HepG2 (cell line): Measurements from ENCODE around the gene KDM2B. TPM values are rescaled to one million over a fixed set of nuclear protein-coding genes. Genes with fewer than 3 reads are reported as not detected.

Source experiments
- AHDC1 ChIP-seq: sonication (generic); formaldehyde crosslinking; IDR thresholded peaks from 2 replicates; pipeline ENCODE4 v1.5.1; 2020; ENCODE audit warnings: mild to moderate bottlenecking, missing genetic modification reagents, borderline replicate concordance
- ATF1 ChIP-seq: IDR thresholded peaks from 2 replicates; pipeline ENCODE4 v1.6.1; 2016; ENCODE audit warnings: mild to moderate bottlenecking, control low read depth
- ATF7-NPFF ChIP-seq: sonication (generic); formaldehyde crosslinking; IDR thresholded peaks from 2 replicates; pipeline ENCODE4 v1.8.1; 2023; ENCODE audit warnings: mild to moderate bottlenecking, low read depth, missing genetic modification reagents, moderate library complexity
- DPF2 ChIP-seq: sonication (generic); formaldehyde crosslinking; IDR thresholded peaks from 2 replicates; pipeline ENCODE4 v1.4.0; 2020; ENCODE audit warnings: mild to moderate bottlenecking, low read depth, missing genetic modification reagents, borderline replicate concordance
- ELF1 ChIP-seq: sonication (generic); formaldehyde crosslinking; IDR thresholded peaks from 2 replicates; pipeline ENCODE4 v1.4.0; 2020; ENCODE audit warnings: missing genetic modification reagents
- ERF ChIP-seq: IDR thresholded peaks from 2 replicates; pipeline ENCODE4 v1.6.1; 2018; ENCODE audit warnings: missing biosample characterization, missing genetic modification reagents
- IRF9 ChIP-seq: sonication (generic); formaldehyde crosslinking; IDR thresholded peaks from 2 replicates; pipeline ENCODE4 v1.8.0; 2022; ENCODE audit warnings: missing genetic modification reagents, mild to moderate bottlenecking, borderline replicate concordance
- KDM4B ChIP-seq: sonication (generic); formaldehyde crosslinking; IDR thresholded peaks from 2 replicates; pipeline ENCODE4 v1.4.0; 2020; ENCODE audit warnings: missing genetic modification reagents
- KMT2A ChIP-seq: sonication (generic); formaldehyde crosslinking; IDR thresholded peaks from 2 replicates; pipeline ENCODE4 v1.4.0; 2020; ENCODE audit warnings: missing genetic modification reagents
- MTF2 ChIP-seq: sonication (generic); formaldehyde crosslinking; IDR thresholded peaks from 2 replicates; pipeline ENCODE4 v1.5.0; 2020; ENCODE audit warnings: missing genetic modification reagents, borderline replicate concordance
- NR2C2 ChIP-seq: sonication (generic); formaldehyde crosslinking; IDR thresholded peaks from 2 replicates; pipeline ENCODE4 v1.4.0; 2020; ENCODE audit warnings: missing genetic modification reagents, mild to moderate bottlenecking, moderate library complexity, borderline replicate concordance
- RBM22 ChIP-seq: fragments of 200-400 bp; formaldehyde crosslinking; optimal IDR thresholded peaks from 2 replicates; pipeline ENCODE3; 2017; ENCODE audit warnings: mild to moderate bottlenecking, low read length, moderate library complexity
- SMC3 ChIP-seq: IDR thresholded peaks from 2 replicates; pipeline ENCODE4 v1.6.1; 2011; ENCODE audit warnings: low read length, improper control_type of control experiment
- ZNF232 ChIP-seq: sonication (generic); formaldehyde crosslinking; IDR thresholded peaks from 2 replicates; pipeline ENCODE4 v1.4.0; 2020; ENCODE audit warnings: missing genetic modification reagents, borderline replicate concordance
- ZNF441 ChIP-seq: sonication (generic); formaldehyde crosslinking; IDR thresholded peaks from 2 replicates; pipeline ENCODE4 v1.7.0; 2021; ENCODE audit warnings: missing genetic modification reagents, borderline replicate concordance
- ZNF468 ChIP-seq: sonication (generic); formaldehyde crosslinking; IDR thresholded peaks from 2 replicates; pipeline ENCODE4 v1.8.0; 2022; ENCODE audit warnings: mild to moderate bottlenecking, moderate library complexity, missing genetic modification reagents
- ZNF543 ChIP-seq: sonication (generic); formaldehyde crosslinking; IDR thresholded peaks from 2 replicates; pipeline ENCODE4 v1.4.0; 2020; ENCODE audit warnings: mild to moderate bottlenecking, missing genetic modification reagents
- ZNF598 ChIP-seq: sonication (generic); formaldehyde crosslinking; IDR thresholded peaks from 2 replicates; pipeline ENCODE4 v1.5.1; 2020; ENCODE audit warnings: mild to moderate bottlenecking, missing genetic modification reagents, borderline replicate concordance
- ZNF770 ChIP-seq: sonication (generic); formaldehyde crosslinking; IDR thresholded peaks from 2 replicates; pipeline ENCODE4 v1.5.0; 2020; ENCODE audit warnings: mild to moderate bottlenecking, missing genetic modification reagents
- polyA plus RNA-seq, 8 experiments: library from polyadenylated mRNA; depleted of rRNA in 3 of 8; stranded (reverse) in 7 of 8; unstranded in 1 of 8; fragments of >200 nt; fragmentation: Illumina TruSeq in 4 of 8; extraction: Trizol in 4 of 8; gene quantifications; 2 replicates each; pipeline versions ENCODE4 v1.2.1 to v1.2.3, GENCODE V29; 2011 to 2016; ENCODE audit warnings: low read depth in 4 of 8, missing spikeins in 1 of 8, mixed read lengths in 1 of 8; ENCODE audit not compliant: insufficient read depth in 1 of 8
- total RNA-seq, 5 experiments: library from RNA; depleted of rRNA; stranded (reverse); fragments of >200 nt; fragmentation: Illumina TruSeq; extraction: Trizol; gene quantifications; 2 replicates each; pipeline ENCODE4 v1.2.3, GENCODE V29; 2016; ENCODE audit warnings: low read depth in 1 of 5
- TF ChIP-seq, protein P1 (sequence below): IDR thresholded peaks from 2 replicates; pipeline ENCODE4 v1.6.1; 2018; ENCODE audit warnings: missing genetic modification reagents

Gene KDM2B
- total and polyA plus RNA-seq, 2 of the 13 experiments (the other 11 are each of a cell fraction or from before 2014, with no cell fraction given), result 17.5 to 26.1 TPM

- TF ChIP-seq, protein P1, sequence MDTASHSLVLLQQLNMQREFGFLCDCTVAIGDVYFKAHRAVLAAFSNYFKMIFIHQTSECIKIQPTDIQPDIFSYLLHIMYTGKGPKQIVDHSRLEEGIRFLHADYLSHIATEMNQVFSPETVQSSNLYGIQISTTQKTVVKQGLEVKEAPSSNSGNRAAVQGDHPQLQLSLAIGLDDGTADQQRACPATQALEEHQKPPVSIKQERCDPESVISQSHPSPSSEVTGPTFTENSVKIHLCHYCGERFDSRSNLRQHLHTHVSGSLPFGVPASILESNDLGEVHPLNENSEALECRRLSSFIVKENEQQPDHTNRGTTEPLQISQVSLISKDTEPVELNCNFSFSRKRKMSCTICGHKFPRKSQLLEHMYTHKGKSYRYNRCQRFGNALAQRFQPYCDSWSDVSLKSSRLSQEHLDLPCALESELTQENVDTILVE (CRISPR knock-in tag), result no peak; the same call in 1 of the 2 replicates
- TF ChIP-seq AHDC1 (CRISPR knock-in tag), result no peak
- TF ChIP-seq KDM4B (CRISPR knock-in tag), result no peak
- TF ChIP-seq IRF9 (CRISPR knock-in tag), result 0 out of 2 replicates have a peak, but pooled peaks have one; percentile 45
- TF ChIP-seq SMC3, result no peak
- TF ChIP-seq ZNF770 (CRISPR knock-in tag), result peak; percentile 56
- no peak for TF ChIP-seq RBM22
- TF ChIP-seq ZNF598 (CRISPR knock-in tag), result peak; percentile 62; the same call in 1 of the 2 replicates
- no peak for TF ChIP-seq ATF1 (CRISPR knock-in tag)
- TF ChIP-seq ZNF543 (CRISPR knock-in tag), result no peak
- TF ChIP-seq MTF2 (CRISPR knock-in tag), result no peak
- no peak; the same call in 1 of the 2 replicates for TF ChIP-seq ATF7-NPFF (CRISPR knock-in tag)
- no peak for TF ChIP-seq DPF2 (CRISPR knock-in tag)
- TF ChIP-seq ZNF232 (CRISPR knock-in tag), result 0 out of 2 replicates have a peak, but pooled peaks have one; percentile 27
- no peak for TF ChIP-seq NR2C2 (CRISPR knock-in tag)
- TF ChIP-seq ZNF441 (CRISPR knock-in tag), result no peak
- TF ChIP-seq ELF1, result no peak
- no peak for TF ChIP-seq ZNF468 (CRISPR knock-in tag)
- peak; percentile 76 for TF ChIP-seq ERF
- TF ChIP-seq KMT2A (CRISPR knock-in tag), result 0 out of 2 replicates have a peak, but pooled peaks have one; percentile 52
Observed at GRCh38 chr12:121626087-121626852, 45.4 kb upstream of the KDM2B start, which contains the start of gene ORAI1 (continued).
